Liver (tissue), 9 donors: ENCODE data around the gene PRDM1. TPM values are rescaled to one million over a fixed set of nuclear protein-coding genes. Genes with fewer than 3 reads are reported as not detected.

Experiments used
- DNase-seq: peaks from one replicate; pipeline ENCODE4 v3.0.0-alpha.2; 2017; ENCODE audit warnings: low spot score
- H3K27ac ChIP-seq, 2 donors: one replicate each; pipeline ENCODE4 v1.7.0; 2013; ENCODE audit warnings: inconsistent platforms in 2 of 2, low read length in 2 of 2, control low read depth in 1 of 2, low read depth in 1 of 2, mild to moderate bottlenecking in 1 of 2
- H3K27me3 ChIP-seq, 4 donors: one replicate each; pipeline versions ENCODE4 v1.6.1 to v1.7.0; 2013; ENCODE audit warnings: low read length in 3 of 4, inconsistent platforms in 1 of 4, mild to moderate bottlenecking in 1 of 4, moderate library complexity in 1 of 4; ENCODE audit not compliant: control insufficient read depth in 4 of 4, insufficient read depth in 4 of 4
- H3K36me3 ChIP-seq, 4 donors: one replicate each; pipeline versions ENCODE4 v1.6.1 to v1.7.0; 2013; ENCODE audit warnings: low read length in 3 of 4, mild to moderate bottlenecking in 3 of 4, low read depth in 1 of 4, moderate library complexity in 1 of 4; ENCODE audit not compliant: control insufficient read depth in 4 of 4, insufficient read depth in 3 of 4
- H3K4me1 ChIP-seq, 4 donors: one replicate each; pipeline versions ENCODE4 v1.6.1 to v1.7.0; 2013; ENCODE audit warnings: low read length in 3 of 4, mild to moderate bottlenecking in 3 of 4, moderate library complexity in 1 of 4; ENCODE audit not compliant: control insufficient read depth in 4 of 4, insufficient read depth in 4 of 4
- H3K4me3 ChIP-seq, 3 donors: one replicate each; pipeline versions ENCODE4 v1.6.1 to v1.7.0; 2013; ENCODE audit warnings: low read length in 3 of 3, control low read depth in 1 of 3, low read depth in 1 of 3, mild to moderate bottlenecking in 1 of 3
- H3K9ac ChIP-seq, 2 donors: one replicate each; pipeline ENCODE4 v1.7.0; 2013; ENCODE audit warnings: low read length in 2 of 2, mild to moderate bottlenecking in 2 of 2, moderate library complexity in 2 of 2, control low read depth in 1 of 2, low read depth in 1 of 2
- H3K9me3 ChIP-seq, 4 donors: one replicate each; pipeline versions ENCODE4 v1.6.1 to v1.7.0; 2013; ENCODE audit warnings: low read length in 3 of 4; ENCODE audit not compliant: control insufficient read depth in 4 of 4
- ATF3 ChIP-seq: IDR thresholded peaks from 2 replicates; pipeline ENCODE4 v1.6.1; 2016; ENCODE audit warnings: antibody characterized with exemption
- CTCF ChIP-seq: fragments of 150-350 bp; IDR thresholded peaks from 2 replicates; pipeline ENCODE4 v1.5.1; 2017; ENCODE audit warnings: improper control_type of control experiment, low read depth, low read length; ENCODE audit not compliant: missing input control
- EGR1 ChIP-seq, 2 donors: IDR thresholded peaks; 2 replicates each; pipeline ENCODE4 v1.6.1; 2016 to 2018; ENCODE audit warnings: antibody characterized with exemption in 2 of 2, low read depth in 2 of 2
- FOXA1 ChIP-seq: IDR thresholded peaks from 2 replicates; pipeline ENCODE4 v1.6.1; 2016; ENCODE audit warnings: antibody characterized with exemption
- FOXA2 ChIP-seq: IDR thresholded peaks from 2 replicates; pipeline ENCODE4 v1.6.1; 2016; ENCODE audit warnings: antibody characterized with exemption
- GABPA ChIP-seq, 2 donors: IDR thresholded peaks in 1 of 2; conservative IDR thresholded peaks in 1 of 2; 2 replicates each; pipeline ENCODE4 v1.6.1; 2016; ENCODE audit warnings: antibody characterized with exemption in 2 of 2, mild to moderate bottlenecking in 1 of 2, moderate library complexity in 1 of 2
- HNF4A ChIP-seq, 2 donors: conservative IDR thresholded peaks; 2 replicates each; pipeline ENCODE4 v1.6.1; 2016; ENCODE audit warnings: antibody characterized with exemption in 2 of 2, mild to moderate bottlenecking in 2 of 2
- HNF4G ChIP-seq: IDR thresholded peaks from 2 replicates; pipeline ENCODE4 v1.6.1; 2016; ENCODE audit warnings: antibody characterized with exemption
- JUND ChIP-seq, 2 donors: IDR thresholded peaks; 2 replicates each; pipeline ENCODE4 v1.6.1; 2016; ENCODE audit warnings: antibody characterized with exemption in 2 of 2
- MAX ChIP-seq: IDR thresholded peaks from 2 replicates; pipeline ENCODE4 v1.6.1; 2016; ENCODE audit warnings: antibody characterized with exemption
- NR2F2 ChIP-seq: IDR thresholded peaks from 2 replicates; pipeline ENCODE4 v1.6.1; 2016; ENCODE audit warnings: antibody characterized with exemption
- RAD21 ChIP-seq, 2 donors: IDR thresholded peaks; 2 replicates each; pipeline ENCODE4 v1.6.1; 2016; ENCODE audit warnings: antibody characterized with exemption in 2 of 2, mild to moderate bottlenecking in 2 of 2
- REST ChIP-seq: IDR thresholded peaks from 2 replicates; pipeline ENCODE4 v1.6.1; 2016; ENCODE audit warnings: antibody characterized with exemption, mild to moderate bottlenecking
- RXRA ChIP-seq, 2 donors: IDR thresholded peaks; 2 replicates each; pipeline ENCODE4 v1.6.1; 2017 to 2018; ENCODE audit warnings: antibody characterized with exemption in 2 of 2, mild to moderate bottlenecking in 1 of 2
- SP1 ChIP-seq: IDR thresholded peaks from 2 replicates; pipeline ENCODE4 v1.6.1; 2018; ENCODE audit warnings: antibody characterized with exemption, mild to moderate bottlenecking
- TAF1 ChIP-seq: conservative IDR thresholded peaks from 2 replicates; pipeline ENCODE4 v1.6.1; 2016; ENCODE audit warnings: antibody characterized with exemption, mild to moderate bottlenecking
- YY1 ChIP-seq: IDR thresholded peaks from 2 replicates; pipeline ENCODE4 v1.6.1; 2016; ENCODE audit warnings: antibody characterized with exemption, mild to moderate bottlenecking
- ZBTB33 ChIP-seq: IDR thresholded peaks from 2 replicates; pipeline ENCODE4 v1.6.1; 2016; ENCODE audit warnings: antibody characterized with exemption
- WGBS: extraction: QIAGEN DNeasy Blood & Tissue Kit; methylation state at CpG from one replicate; pipeline ENCODE4 v1.1.7; 2013; 5-methylcytosine and 5-hydroxymethylcytosine counted together
- polyA plus RNA-seq, 2 donors: library from polyadenylated mRNA; stranded (reverse) in 1 of 2; unstranded in 1 of 2; fragments of 200-250 nt in 1 of 2; fragments of >200 nt in 1 of 2; fragmentation: Nextera tagmentation in 1 of 2; extraction: Ambion mirVana in 1 of 2; gene quantifications; one replicate each; pipeline versions ENCODE4 v1.2.1 to v1.2.3, GENCODE V29; 2013 to 2015
- total RNA-seq, 2 donors: library from RNA; depleted of rRNA; stranded (reverse); fragments of >200 nt; gene quantifications; one replicate each; pipeline ENCODE4 v1.2.3, GENCODE V29; 2014
- donor health status: healthy.
- donor health status: healthy.
- donor health status: healthy.
- donor health status: healthy.
- donor health status: healthy.

PRDM1 gene
- total and polyA plus RNA-seq, 4 donors, result 0.37 to 2.8 (median 0.65) TPM

GRCh38 chr6:106050538-106050937 is 35.6 kb upstream of the PRDM1 start:
- DNase-seq, result no peak
- Histone ChIP-seq H3K36me3 (no peaks in the 10 kb centered on the region), H3K9me3 (no peaks in the 10 kb centered on the region), H3K4me3 (no peak overlapping the region), H3K27ac (no peak overlapping the region), H3K27me3 (peaks cover 0 to 8% (median 1%) of the 10 kb centered on the region in 4 donors), H3K9ac (no peak overlapping the region), H3K4me1 (peaks cover 0 to 2% (median 0%) of the 10 kb centered on the region in 4 donors)
- TF ChIP-seq RXRA (IDR thresholded peaks at IDR 0.05), result no peak
- no peak for TF ChIP-seq YY1
- TF ChIP-seq HNF4G, result no peak
- TF ChIP-seq ZBTB33, result no peak
- no peak for TF ChIP-seq FOXA1
- TF ChIP-seq FOXA2, result no peak
- no peak for TF ChIP-seq SP1
- no peak for TF ChIP-seq MAX
- no peak for TF ChIP-seq CTCF
- TF ChIP-seq REST, result no peak
- no peak for TF ChIP-seq NR2F2
- TF ChIP-seq HNF4A (conservative IDR thresholded peaks at IDR 0.05), result no peak
- TF ChIP-seq TAF1, result no peak
- TF ChIP-seq ATF3, result no peak
- no peak for TF ChIP-seq EGR1 (IDR thresholded peaks at IDR 0.05; ENCODE audit: low read depth in 2 of 2)
- TF ChIP-seq GABPA (IDR thresholded peaks at IDR 0.05 in 1 of 2, conservative IDR thresholded peaks at IDR 0.05 in 1 of 2), result no peak
- WGBS, result 65% methylated on average over 4 of the region's 4 CpGs

GRCh38 chr6:106051226-106051625 is 34.9 kb upstream of the PRDM1 start:
- no peak for DNase-seq
- Histone ChIP-seq H3K4me1 (peaks cover 0 to 4% (median 0%) of the 10 kb centered on the region in 4 donors), H3K27me3 (peaks cover 0 to 8% (median 0%) of the 10 kb centered on the region in 4 donors), H3K36me3 (no peaks in the 10 kb centered on the region), H3K27ac (no peak overlapping the region), H3K4me3 (no peak overlapping the region), H3K9me3 (no peaks in the 10 kb centered on the region), H3K9ac (no peak overlapping the region)
- 69% methylated on average over 3 of the region's 3 CpGs for WGBS
- TF ChIP-seq FOXA2 (no peak), HNF4A (conservative IDR thresholded peaks at IDR 0.05) (no peak), YY1 (no peak), NR2F2 (no peak), REST (no peak), JUND (IDR thresholded peaks at IDR 0.05) (no peak), RAD21 (IDR thresholded peaks at IDR 0.05) (no peak), GABPA (IDR thresholded peaks at IDR 0.05 in 1 of 2, conservative IDR thresholded peaks at IDR 0.05 in 1 of 2) (no peak), RXRA (IDR thresholded peaks at IDR 0.05) (no peak), HNF4G (no peak), TAF1 (no peak), FOXA1 (no peak), EGR1 (IDR thresholded peaks at IDR 0.05; ENCODE audit: low read depth in 2 of 2) (no peak), MAX (no peak), SP1 (no peak)
